GM13977 (cell line): ENCODE data around the gene UFD1.

Experiments
- DNase-seq: peaks from one replicate; pipeline ENCODE4 v3.0.0; 2012; ENCODE audit warnings: low spot score
- CTCF ChIP-seq: IDR thresholded peaks from 2 replicates; pipeline ENCODE4 v1.5.1; 2012; ENCODE audit warnings: mild to moderate bottlenecking, control low read depth; ENCODE audit not compliant: insufficient read depth; ENCODE audit errors: extremely low read depth, missing control alignments
- in situ Hi-C: fragments of 300-500 bp; cut with MboI; formaldehyde crosslinking; loops from one replicate; pipeline ENCODE4 v1.12.0; 2022; ENCODE audit warnings: low sequenced_read_pairs, low pct_unique_long_range_greater_than_20kb, mixed read lengths, inconsistent platforms; ENCODE audit not compliant: unreplicated experiment

Gene UFD1

GRCh38 chr22:19516378-19517170 lies 37.6 kb upstream of the UFD1 start:
- no peak for DNase-seq
- in situ Hi-C loops = no loop called here
- TF ChIP-seq CTCF = no peak

GRCh38 chr22:19515654-19516377 lies 36.8 kb upstream of the UFD1 start:
- no peak for TF ChIP-seq CTCF
- in situ Hi-C loops = no loop called here
- DNase-seq = no peak

GRCh38 chr22:19514831-19515565 lies 36.0 kb upstream of the UFD1 start:
- in situ Hi-C loops = no loop called here
- TF ChIP-seq CTCF = no peak
- DNase-seq = no peak

GRCh38 chr22:19513823-19514222 lies 34.8 kb upstream of the UFD1 start:
- DNase-seq = no peak
- in situ Hi-C loops = no loop called here
- TF ChIP-seq CTCF = no peak

GRCh38 chr22:19510919-19511341 lies 31.9 kb upstream of the UFD1 start:
- DNase-seq = no peak
- no peak for TF ChIP-seq CTCF
- in situ Hi-C loops = no loop called here

- in situ Hi-C loops = no loop called here
Observed at GRCh38 chr22:19509923-19510322, 30.9 kb upstream of the UFD1 start.

More at GRCh38 chr22:19509923-19510322, 30.9 kb upstream of the UFD1 start:
- no peak for DNase-seq
- TF ChIP-seq CTCF = no peak
